GM12873 (cell line): ENCODE measurements around the gene NADK2.

ENCODE experiments used
- TF ChIP-seq, protein P1 (sequence below): IDR thresholded peaks from 2 replicates; pipeline ENCODE4 v1.5.1; 2012; ENCODE audit warnings: low read depth, mild to moderate bottlenecking, moderate library complexity, low read length, control low read depth; ENCODE audit not compliant: insufficient read depth; ENCODE audit errors: missing control alignments

NADK2 gene

DNA sequence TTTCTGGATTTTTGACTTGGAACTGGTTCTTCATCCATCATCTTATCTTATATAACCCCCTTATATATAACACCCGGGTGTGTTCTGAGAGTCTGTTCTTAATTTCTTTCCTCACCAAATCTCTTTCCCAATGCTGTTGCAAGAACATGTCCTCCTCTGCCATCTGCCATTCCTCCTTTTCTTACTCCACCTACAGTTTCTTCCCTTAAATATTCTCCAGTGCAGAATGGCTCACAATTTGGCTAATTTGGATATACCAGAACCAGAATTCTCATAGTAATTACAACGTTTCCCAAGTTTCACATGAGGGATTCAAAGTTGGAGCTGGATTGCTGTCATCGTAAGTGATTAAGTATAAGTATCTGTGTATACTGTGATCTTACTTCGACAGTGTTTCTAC lies 61.8 kb downstream of the NADK2 start:
- TF ChIP-seq, protein P1, sequence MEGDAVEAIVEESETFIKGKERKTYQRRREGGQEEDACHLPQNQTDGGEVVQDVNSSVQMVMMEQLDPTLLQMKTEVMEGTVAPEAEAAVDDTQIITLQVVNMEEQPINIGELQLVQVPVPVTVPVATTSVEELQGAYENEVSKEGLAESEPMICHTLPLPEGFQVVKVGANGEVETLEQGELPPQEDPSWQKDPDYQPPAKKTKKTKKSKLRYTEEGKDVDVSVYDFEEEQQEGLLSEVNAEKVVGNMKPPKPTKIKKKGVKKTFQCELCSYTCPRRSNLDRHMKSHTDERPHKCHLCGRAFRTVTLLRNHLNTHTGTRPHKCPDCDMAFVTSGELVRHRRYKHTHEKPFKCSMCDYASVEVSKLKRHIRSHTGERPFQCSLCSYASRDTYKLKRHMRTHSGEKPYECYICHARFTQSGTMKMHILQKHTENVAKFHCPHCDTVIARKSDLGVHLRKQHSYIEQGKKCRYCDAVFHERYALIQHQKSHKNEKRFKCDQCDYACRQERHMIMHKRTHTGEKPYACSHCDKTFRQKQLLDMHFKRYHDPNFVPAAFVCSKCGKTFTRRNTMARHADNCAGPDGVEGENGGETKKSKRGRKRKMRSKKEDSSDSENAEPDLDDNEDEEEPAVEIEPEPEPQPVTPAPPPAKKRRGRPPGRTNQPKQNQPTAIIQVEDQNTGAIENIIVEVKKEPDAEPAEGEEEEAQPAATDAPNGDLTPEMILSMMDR = no peak

DNA sequence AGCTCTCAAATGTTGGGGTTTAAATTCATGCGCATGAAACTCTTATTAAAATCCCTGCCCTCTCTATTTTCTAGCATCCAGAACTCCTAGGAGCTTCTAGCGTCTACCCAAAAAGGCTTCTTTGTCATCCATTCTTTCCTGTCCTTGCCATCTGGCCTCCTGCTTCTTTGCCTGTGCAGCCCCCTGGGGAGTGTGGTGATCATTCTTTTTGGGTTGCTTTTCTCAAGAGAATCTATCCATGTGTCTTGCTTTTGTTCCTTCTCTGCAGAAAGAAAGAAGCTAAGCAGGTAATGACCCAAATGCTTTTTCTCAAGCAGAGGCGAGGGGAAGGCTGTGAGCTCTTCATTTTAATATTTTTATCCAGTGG lies 63.2 kb downstream of the NADK2 start:
- TF ChIP-seq, protein P1 = no peak

- TF ChIP-seq, protein P1 = peak; percentile 35
Measured at GRCh38 chr5:36177715-36178523, 63.8 kb downstream of the NADK2 start.

DNA sequence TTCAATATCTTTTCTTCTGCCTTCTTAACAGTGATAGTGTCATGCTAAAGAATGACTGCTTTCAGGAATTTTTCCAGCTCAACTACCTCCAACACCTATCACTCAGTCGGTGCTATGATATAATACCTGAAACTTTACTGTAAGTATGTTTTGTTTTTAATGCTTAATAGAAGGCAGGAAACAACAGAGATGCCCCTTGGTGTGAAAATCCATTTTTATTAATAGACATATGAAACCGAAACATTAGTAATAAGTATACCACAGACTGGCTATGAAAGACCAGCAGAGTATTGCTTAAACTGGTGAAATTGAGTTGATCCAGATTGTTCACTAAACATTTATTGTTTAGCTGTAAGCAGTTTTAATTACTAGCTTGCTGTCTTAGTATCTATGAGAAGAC lies 64.6 kb downstream of the NADK2 start:
- TF ChIP-seq, protein P1 = no peak

DNA sequence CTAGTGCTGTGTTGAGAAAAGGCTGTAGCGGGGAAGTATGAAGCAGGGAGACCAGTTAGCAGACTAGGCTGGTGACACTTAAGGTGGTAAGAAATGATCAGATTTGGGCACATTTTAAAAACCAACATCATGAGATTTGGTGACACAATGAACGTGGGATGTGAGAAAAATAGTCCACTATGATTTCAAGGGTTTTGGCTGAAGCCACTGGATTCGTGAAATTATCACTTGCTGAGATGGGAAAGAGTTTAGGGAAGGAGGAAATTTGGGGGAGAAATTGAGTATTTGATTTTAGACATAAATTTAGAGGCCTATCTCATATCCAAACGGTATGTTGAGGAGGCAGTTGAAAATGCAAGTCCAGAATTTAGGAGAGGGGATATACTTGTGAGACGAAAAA lies 66.7 kb downstream of the NADK2 start:
- TF ChIP-seq, protein P1 = no peak

- TF ChIP-seq, protein P1 = no peak
Measured at GRCh38 chr5:36174119-36174518, 67.6 kb downstream of the NADK2 start.

DNA sequence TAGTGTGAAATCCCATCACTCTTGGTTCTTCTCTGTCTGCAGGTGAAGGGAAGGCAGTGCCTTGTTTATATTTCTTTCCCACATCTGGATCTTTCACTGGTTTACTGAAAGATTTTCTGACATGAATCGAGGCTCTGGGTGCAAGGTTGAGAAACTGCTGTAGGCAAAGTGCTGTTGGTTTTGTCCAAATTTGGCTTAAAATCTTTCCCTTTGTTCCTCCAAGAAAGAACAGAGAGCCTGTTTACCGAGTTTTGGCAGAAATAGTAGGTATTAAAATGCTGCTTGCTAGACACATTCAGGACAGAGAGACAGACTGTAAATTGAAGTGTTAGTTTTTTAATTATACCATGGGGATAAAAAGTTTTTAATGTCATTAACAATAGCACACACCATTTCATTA lies 68.3 kb downstream of the NADK2 start:
- TF ChIP-seq, protein P1 = no peak
